SH-SY5Y (cell line): Measurements from ENCODE around the gene TRMT2A.

Source experiments
- GATA2 ChIP-seq: IDR thresholded peaks from 2 replicates; pipeline ENCODE4 v1.6.1; 2011; ENCODE audit warnings: mild to moderate bottlenecking, low read depth, low read length
- GATA3 ChIP-seq: IDR thresholded peaks from 2 replicates; pipeline ENCODE4 v1.6.1; 2011; ENCODE audit warnings: low read depth, mild to moderate bottlenecking, low read length, moderate library complexity

GRCh38 chr22:20062043-20062765, 54.8 kb downstream of the TRMT2A start:
- TF ChIP-seq GATA2 (no peak), GATA3 (no peak)
